HUES48 (cell line): Measurements from ENCODE around the gene GMCL1.
"Not testable (repeated sequence)": the region's sequence is repeated elsewhere in the genome, so short reads cannot be mapped to it uniquely, and the experiment has no call there.

ENCODE experiments used
- H3K27ac ChIP-seq: one replicate; pipeline ENCODE4 v1.7.0; 2013; ENCODE audit warnings: low read depth, low read length, inconsistent platforms
- H3K27me3 ChIP-seq: 2 replicates; pipeline ENCODE4 v1.6.1; 2013; ENCODE audit warnings: mild to moderate bottlenecking, low read length; ENCODE audit not compliant: control insufficient read depth, insufficient read depth
- H3K36me3 ChIP-seq: 2 replicates; pipeline ENCODE4 v1.6.1; 2013; ENCODE audit warnings: low read length; ENCODE audit not compliant: control insufficient read depth, insufficient read depth
- H3K4me1 ChIP-seq: 2 replicates; pipeline ENCODE4 v1.6.1; 2013; ENCODE audit warnings: mild to moderate bottlenecking, low read length; ENCODE audit not compliant: control insufficient read depth, insufficient read depth
- H3K4me3 ChIP-seq: 2 replicates; pipeline ENCODE4 v1.5.1; 2013; ENCODE audit warnings: mild to moderate bottlenecking, low read depth, low read length
- H3K9ac ChIP-seq: 2 replicates; pipeline ENCODE4 v1.6.1; 2013; ENCODE audit warnings: mild to moderate bottlenecking, low read depth, low read length, moderate library complexity
- H3K9me3 ChIP-seq: 2 replicates; pipeline ENCODE4 v1.6.1; 2013; ENCODE audit warnings: low read length; ENCODE audit not compliant: control insufficient read depth, insufficient read depth

GMCL1 gene

GRCh38 chr2:69791045-69791444 lies 38.4 kb upstream of the GMCL1 start:
- H3K4me3 ChIP-seq, result no peak overlapping the region
- no peaks in the 10 kb centered on the region for H3K27me3 ChIP-seq
- H3K9me3 ChIP-seq, result no peaks in the 10 kb centered on the region
- H3K4me1 ChIP-seq, result peaks cover 26% of the 10 kb centered on the region
- no peak overlapping the region for H3K9ac ChIP-seq
- H3K27ac ChIP-seq, result peak overlapping the region; percentile 1
- no peaks in the 10 kb centered on the region for H3K36me3 ChIP-seq

GRCh38 chr2:69796174-69796573 lies 33.3 kb upstream of the GMCL1 start:
- Histone ChIP-seq H3K36me3 (no peaks in the 10 kb centered on the region), H3K4me3 (no peak overlapping the region), H3K4me1 (peaks cover 16% of the 10 kb centered on the region), H3K9me3 (no peaks in the 10 kb centered on the region), H3K27me3 (no peaks in the 10 kb centered on the region), H3K9ac (no peak overlapping the region), H3K27ac (no peak overlapping the region)

- Histone ChIP-seq H3K27me3 (no peaks in the 10 kb centered on the region), H3K4me1 (peaks cover 11% of the 10 kb centered on the region), H3K27ac (no peak overlapping the region), H3K36me3 (no peaks in the 10 kb centered on the region), H3K9me3 (no peaks in the 10 kb centered on the region), H3K9ac (no peak overlapping the region), H3K4me3 (no peak overlapping the region)
Observed at GRCh38 chr2:69797235-69797634, 32.2 kb upstream of the GMCL1 start.

GRCh38 chr2:69797836-69798289 lies 31.6 kb upstream of the GMCL1 start:
- Histone ChIP-seq H3K9ac (no peak overlapping the region), H3K9me3 (no peaks in the 10 kb centered on the region), H3K4me1 (peaks cover 7% of the 10 kb centered on the region), H3K36me3 (no peaks in the 10 kb centered on the region), H3K4me3 (no peak overlapping the region), H3K27me3 (no peaks in the 10 kb centered on the region), H3K27ac (peak overlapping the region; percentile 48)

- Histone ChIP-seq H3K4me3 (no peak overlapping the region), H3K27me3 (no peaks in the 10 kb centered on the region), H3K36me3 (no peaks in the 10 kb centered on the region), H3K9ac (no peak overlapping the region), H3K27ac (peak overlapping the region; percentile 57), H3K9me3 (no peaks in the 10 kb centered on the region), H3K4me1 (peaks cover 7% of the 10 kb centered on the region)
Observed at GRCh38 chr2:69798290-69798908, 31.1 kb upstream of the GMCL1 start.

GRCh38 chr2:69798909-69799526 lies 30.4 kb upstream of the GMCL1 start:
- Histone ChIP-seq H3K27me3 (no peaks in the 10 kb centered on the region), H3K27ac (peak overlapping the region; percentile 68), H3K9me3 (no peaks in the 10 kb centered on the region), H3K4me1 (peaks cover 7% of the 10 kb centered on the region), H3K4me3 (no peak overlapping the region), H3K9ac (no peak overlapping the region), H3K36me3 (no peaks in the 10 kb centered on the region)

- peaks cover 7% of the 10 kb centered on the region; the same call in 1 of the 2 replicates for H3K36me3 ChIP-seq
- no peak overlapping the region for H3K4me3 ChIP-seq
- no peak overlapping the region for H3K27ac ChIP-seq
- H3K27me3 ChIP-seq, result no peaks in the 10 kb centered on the region
- no peaks in the 10 kb centered on the region for H3K9me3 ChIP-seq
- H3K9ac ChIP-seq, result no peak overlapping the region
- peaks cover 7% of the 10 kb centered on the region for H3K4me1 ChIP-seq
Observed at GRCh38 chr2:69801745-69802290, 27.6 kb upstream of the GMCL1 start.

- H3K9ac ChIP-seq, H3K27me3 ChIP-seq: not testable (repeated sequence)
Observed at GRCh38 chr2:69802781-69803367, 26.6 kb upstream of the GMCL1 start.

GRCh38 chr2:69804416-69804815 lies 25.0 kb upstream of the GMCL1 start:
- H3K9ac ChIP-seq, result no peak overlapping the region
- no peak overlapping the region for H3K4me3 ChIP-seq
- H3K4me1 ChIP-seq, result no peaks in the 10 kb centered on the region; the same call in 1 of the 2 replicates
- H3K27me3 ChIP-seq, result no peaks in the 10 kb centered on the region
- H3K9me3 ChIP-seq, result no peaks in the 10 kb centered on the region
- no peak overlapping the region for H3K27ac ChIP-seq
- peaks cover 7% of the 10 kb centered on the region; the same call in 1 of the 2 replicates for H3K36me3 ChIP-seq

More at GRCh38 chr2:69802781-69803367, 26.6 kb upstream of the GMCL1 start:
- H3K9me3 ChIP-seq, H3K27ac ChIP-seq, H3K4me3 ChIP-seq, H3K36me3 ChIP-seq, H3K4me1 ChIP-seq: not testable (repeated sequence)

- Histone ChIP-seq H3K27ac (no peak overlapping the region), H3K27me3 (no peaks in the 10 kb centered on the region), H3K9me3 (no peaks in the 10 kb centered on the region), H3K36me3 (peaks cover 7% of the 10 kb centered on the region; the same call in 1 of the 2 replicates), H3K4me3 (no peak overlapping the region), H3K4me1 (no peaks in the 10 kb centered on the region; the same call in 1 of the 2 replicates), H3K9ac (no peak overlapping the region)
Observed at GRCh38 chr2:69805887-69806286, 23.6 kb upstream of the GMCL1 start.
